Heart left ventricle (tissue), 13 donors: Measurements from ENCODE around the gene ACSBG1.

Experiments
- POLR2A ChIP-seq, 2 donors: fragments of 450-650 bp; IDR thresholded peaks; one replicate each; pipeline ENCODE4 v1.6.1; 2017; ENCODE audit warnings: antibody characterized with exemption in 2 of 2, mild to moderate bottlenecking in 2 of 2, moderate library complexity in 2 of 2
- TF ChIP-seq, protein P1 (sequence below), 12 donors: fragments of 200-600 bp; sonication (generic) in 4 of 12; IDR thresholded peaks; one replicate each; pipeline versions ENCODE4 v1.5.0 to v1.8.0; 2018 to 2022; ENCODE audit warnings: antibody characterized with exemption in 12 of 12, mild to moderate bottlenecking in 5 of 12
- donor health status: ischemic (EF 13 %, LVEDD 7.1; RV severe dilation, severe dysfunction).
- donor health status: DM: no; HTN: yes; CAD: no.
- donor health status: DM: no; HTN: no; CAD: no.
- donor health status: ischemic (EF 25% LVEDD 6.9; RV normal size, moderate dysfunction).
- donor health status: ischemic (EF 25% LVEDD 5.7; RV mildly dilated, moderate dysfunction).
- donor health status: ischemic (EF 35%, LVEDD 5.7; RV mildly dilated, moderate dysfunction).
- donor health status: nonischemic (EF 11% LVEDD 7.7; RV severe dilation, severe dysfunction).
- donor health status: DM: yes; HTN: yes; CAD: no.
- donor health status: PGD.
- donor health status: ischemic (EF 29% LVEDD 5.4; RV normal size, mild dysfunction).
- donor health status: nonischemic (EF 23%, LVEDD 6.1; RV moderate dilation, normal function).

DNA sequence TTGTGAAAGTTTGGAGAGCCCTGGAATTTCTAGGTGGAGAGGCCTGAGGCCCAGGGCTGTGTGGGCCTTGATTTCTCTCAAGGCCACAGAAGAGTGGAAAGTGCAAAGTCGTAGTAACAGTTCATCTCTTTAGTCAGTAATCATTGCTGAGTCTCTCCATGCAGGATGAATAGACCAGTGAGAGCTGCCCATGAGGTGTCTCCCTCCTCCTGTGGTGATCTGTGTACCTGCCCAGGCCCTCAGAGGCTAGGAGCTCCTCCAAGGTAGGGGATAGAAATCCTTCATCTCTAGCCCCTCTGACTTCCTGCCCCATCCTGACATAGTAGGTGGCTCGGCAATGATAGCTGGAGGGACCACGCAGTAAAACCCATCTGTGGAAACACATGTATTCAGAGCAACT is 92.0 kb downstream of the ACSBG1 start:
- TF ChIP-seq, protein P1, sequence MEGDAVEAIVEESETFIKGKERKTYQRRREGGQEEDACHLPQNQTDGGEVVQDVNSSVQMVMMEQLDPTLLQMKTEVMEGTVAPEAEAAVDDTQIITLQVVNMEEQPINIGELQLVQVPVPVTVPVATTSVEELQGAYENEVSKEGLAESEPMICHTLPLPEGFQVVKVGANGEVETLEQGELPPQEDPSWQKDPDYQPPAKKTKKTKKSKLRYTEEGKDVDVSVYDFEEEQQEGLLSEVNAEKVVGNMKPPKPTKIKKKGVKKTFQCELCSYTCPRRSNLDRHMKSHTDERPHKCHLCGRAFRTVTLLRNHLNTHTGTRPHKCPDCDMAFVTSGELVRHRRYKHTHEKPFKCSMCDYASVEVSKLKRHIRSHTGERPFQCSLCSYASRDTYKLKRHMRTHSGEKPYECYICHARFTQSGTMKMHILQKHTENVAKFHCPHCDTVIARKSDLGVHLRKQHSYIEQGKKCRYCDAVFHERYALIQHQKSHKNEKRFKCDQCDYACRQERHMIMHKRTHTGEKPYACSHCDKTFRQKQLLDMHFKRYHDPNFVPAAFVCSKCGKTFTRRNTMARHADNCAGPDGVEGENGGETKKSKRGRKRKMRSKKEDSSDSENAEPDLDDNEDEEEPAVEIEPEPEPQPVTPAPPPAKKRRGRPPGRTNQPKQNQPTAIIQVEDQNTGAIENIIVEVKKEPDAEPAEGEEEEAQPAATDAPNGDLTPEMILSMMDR (IDR thresholded peaks at IDR 0.05) = no peak
- TF ChIP-seq POLR2A (IDR thresholded peaks at IDR 0.05) = no peak
